Activated naive CD8-positive, alpha-beta T cell treated with anti-CD3 and anti-CD28 coated beads for 36 hours (primary cell): Measurements from ENCODE around the gene ORAI1. TPM values are rescaled to one million over a fixed set of nuclear protein-coding genes. Genes with fewer than 3 reads are reported as not detected.
"Not testable (repeated sequence)": the region's sequence is repeated elsewhere in the genome, so short reads cannot be mapped to it uniquely, and the experiment has no call there.

Experiments used
- DNase-seq: peaks from one replicate; pipeline ENCODE4 v3.0.0; 2021
- H3K27ac Mint-ChIP-seq: one replicate; pipeline ENCODE4 v1.8.0; 2022; ENCODE audit warnings: mild to moderate bottlenecking, moderate library complexity, mixed read lengths
- H3K27me3 Mint-ChIP-seq: one replicate; pipeline ENCODE4 v1.8.0; 2022; ENCODE audit warnings: mild to moderate bottlenecking, mixed read lengths
- H3K36me3 Mint-ChIP-seq: one replicate; pipeline ENCODE4 v1.8.0; 2021; ENCODE audit warnings: mild to moderate bottlenecking, mixed read lengths
- H3K4me1 Mint-ChIP-seq: one replicate; pipeline ENCODE4 v1.8.0; 2021; ENCODE audit warnings: mixed read lengths
- H3K4me3 Mint-ChIP-seq: one replicate; pipeline ENCODE4 v1.8.0; 2022; ENCODE audit warnings: mild to moderate bottlenecking, moderate library complexity, mixed read lengths
- H3K9me3 Mint-ChIP-seq: one replicate; pipeline ENCODE4 v1.8.0; 2022; ENCODE audit warnings: mixed read lengths
- total RNA-seq, 2 experiments: library from RNA; stranded (reverse); gene quantifications; one replicate each; pipeline ENCODE4 v1.2.3, GENCODE V29; 2021

Gene ORAI1
- total RNA-seq, 2 experiments from 2014 or later: 44.0 to 44.4 TPM

- no peaks in the 10 kb centered on the region for H3K27me3 Mint-ChIP-seq
- H3K27ac Mint-ChIP-seq: peak overlapping the region; percentile 98
- peak overlapping the region; percentile 93 for H3K4me3 Mint-ChIP-seq
- H3K36me3 Mint-ChIP-seq: peaks cover 43% of the 10 kb centered on the region
- no peaks in the 10 kb centered on the region for H3K9me3 Mint-ChIP-seq
- DNase-seq: peak; percentile 93
- peaks cover 42% of the 10 kb centered on the region for H3K4me1 Mint-ChIP-seq
Measured at GRCh38 chr12:121626853-121627640, 717 bp downstream of the ORAI1 start.

- H3K9me3 Mint-ChIP-seq: no peaks in the 10 kb centered on the region
- peaks cover 48% of the 10 kb centered on the region for H3K36me3 Mint-ChIP-seq
- H3K4me1 Mint-ChIP-seq: peaks cover 52% of the 10 kb centered on the region
- H3K27ac Mint-ChIP-seq: peak overlapping the region; percentile 98
- DNase-seq: no peak
- H3K4me3 Mint-ChIP-seq: peak overlapping the region; percentile 93
- H3K27me3 Mint-ChIP-seq: no peaks in the 10 kb centered on the region
Measured at GRCh38 chr12:121628037-121628436, 1.7 kb downstream of the ORAI1 start.

- H3K36me3 Mint-ChIP-seq: peaks cover 48% of the 10 kb centered on the region
- H3K4me1 Mint-ChIP-seq: peaks cover 56% of the 10 kb centered on the region
- DNase-seq: no peak
- peak overlapping the region; percentile 93 for H3K4me3 Mint-ChIP-seq
- no peaks in the 10 kb centered on the region for H3K27me3 Mint-ChIP-seq
- no peaks in the 10 kb centered on the region for H3K9me3 Mint-ChIP-seq
- H3K27ac Mint-ChIP-seq: peak overlapping the region; percentile 98
Measured at GRCh38 chr12:121628536-121628935, 2.2 kb downstream of the ORAI1 start.

- H3K4me1 Mint-ChIP-seq: peaks cover 59% of the 10 kb centered on the region
- peak overlapping the region; percentile 33 for H3K4me3 Mint-ChIP-seq
- no peak for DNase-seq
- H3K27me3 Mint-ChIP-seq: no peaks in the 10 kb centered on the region
- peaks cover 56% of the 10 kb centered on the region for H3K36me3 Mint-ChIP-seq
- H3K27ac Mint-ChIP-seq: peak overlapping the region; percentile 98
- no peaks in the 10 kb centered on the region for H3K9me3 Mint-ChIP-seq
Measured at GRCh38 chr12:121630791-121631355, 4.5 kb downstream of the ORAI1 start.

- Mint-ChIP-seq H3K4me3 (peak overlapping the region; percentile 56), H3K36me3 (peaks cover 59% of the 10 kb centered on the region), H3K4me1 (peaks cover 67% of the 10 kb centered on the region), H3K27ac (peak overlapping the region; percentile 87), H3K27me3 (no peaks in the 10 kb centered on the region), H3K9me3 (no peaks in the 10 kb centered on the region)
- no peak for DNase-seq
Measured at GRCh38 chr12:121632069-121632970, 6.0 kb downstream of the ORAI1 start.

GRCh38 chr12:121633833-121634196 is 7.5 kb downstream of the ORAI1 start:
- not testable (repeated sequence) for H3K27me3 Mint-ChIP-seq, H3K4me3 Mint-ChIP-seq, DNase-seq, H3K9me3 Mint-ChIP-seq, H3K27ac Mint-ChIP-seq
- Mint-ChIP-seq H3K36me3 (peaks cover 52% of the 10 kb centered on the region), H3K4me1 (peaks cover 70% of the 10 kb centered on the region)

GRCh38 chr12:121634836-121635235 is 8.5 kb downstream of the ORAI1 start:
- Mint-ChIP-seq H3K36me3 (peaks cover 44% of the 10 kb centered on the region), H3K4me1 (peaks cover 63% of the 10 kb centered on the region), H3K9me3 (no peaks in the 10 kb centered on the region), H3K27ac (peak overlapping the region; percentile 86), H3K27me3 (no peaks in the 10 kb centered on the region), H3K4me3 (peak overlapping the region; percentile 9)
- no peak for DNase-seq

- Mint-ChIP-seq H3K9me3 (no peaks in the 10 kb centered on the region), H3K4me1 (peaks cover 45% of the 10 kb centered on the region), H3K36me3 (peaks cover 35% of the 10 kb centered on the region), H3K27ac (peak overlapping the region; percentile 95), H3K27me3 (no peaks in the 10 kb centered on the region), H3K4me3 (peak overlapping the region; percentile 72)
- peak; percentile 76 for DNase-seq
Measured at GRCh38 chr12:121637231-121637914, 11.0 kb downstream of the ORAI1 start.

GRCh38 chr12:121638298-121639202 is 12.2 kb downstream of the ORAI1 start:
- H3K4me3 Mint-ChIP-seq: peak overlapping the region; percentile 72
- no peak for DNase-seq
- no peaks in the 10 kb centered on the region for H3K9me3 Mint-ChIP-seq
- peak overlapping the region; percentile 95 for H3K27ac Mint-ChIP-seq
- no peaks in the 10 kb centered on the region for H3K27me3 Mint-ChIP-seq
- peaks cover 35% of the 10 kb centered on the region for H3K4me1 Mint-ChIP-seq
- H3K36me3 Mint-ChIP-seq: peaks cover 32% of the 10 kb centered on the region

- H3K27ac Mint-ChIP-seq: no peak overlapping the region
Measured at GRCh38 chr12:121641343-121641630, 15.0 kb downstream of the ORAI1 start.

GRCh38 chr12:121648458-121649028 is 22.2 kb downstream of the ORAI1 start:
- DNase-seq: no peak
- Mint-ChIP-seq H3K27ac (peak overlapping the region; percentile 69), H3K9me3 (no peaks in the 10 kb centered on the region), H3K4me1 (peaks cover 15% of the 10 kb centered on the region), H3K36me3 (peaks cover 19% of the 10 kb centered on the region), H3K27me3 (no peaks in the 10 kb centered on the region), H3K4me3 (no peak overlapping the region)

More at GRCh38 chr12:121641343-121641630, 15.0 kb downstream of the ORAI1 start:
- DNase-seq: no peak
- no peaks in the 10 kb centered on the region for H3K27me3 Mint-ChIP-seq
- H3K9me3 Mint-ChIP-seq: no peaks in the 10 kb centered on the region
- H3K36me3 Mint-ChIP-seq: peaks cover 25% of the 10 kb centered on the region
- peaks cover 22% of the 10 kb centered on the region for H3K4me1 Mint-ChIP-seq
- no peak overlapping the region for H3K4me3 Mint-ChIP-seq

- no peak overlapping the region for H3K4me3 Mint-ChIP-seq
- DNase-seq: no peak
Measured at GRCh38 chr12:121649322-121649721, 23.0 kb downstream of the ORAI1 start.

GRCh38 chr12:121649819-121650353 is 23.6 kb downstream of the ORAI1 start:
- DNase-seq: no peak
- Mint-ChIP-seq H3K9me3 (peaks cover 3% of the 10 kb centered on the region), H3K36me3 (peaks cover 23% of the 10 kb centered on the region), H3K27me3 (no peaks in the 10 kb centered on the region), H3K27ac (peak overlapping the region; percentile 69), H3K4me1 (peaks cover 19% of the 10 kb centered on the region), H3K4me3 (no peak overlapping the region)

More at GRCh38 chr12:121649322-121649721, 23.0 kb downstream of the ORAI1 start:
- Mint-ChIP-seq H3K36me3 (peaks cover 17% of the 10 kb centered on the region), H3K27ac (peak overlapping the region; percentile 69), H3K27me3 (no peaks in the 10 kb centered on the region), H3K4me1 (peaks cover 17% of the 10 kb centered on the region), H3K9me3 (peaks cover 2% of the 10 kb centered on the region)
